ENCODE measurements around the gene LRIG1.

LRIG1 gene

DNA sequence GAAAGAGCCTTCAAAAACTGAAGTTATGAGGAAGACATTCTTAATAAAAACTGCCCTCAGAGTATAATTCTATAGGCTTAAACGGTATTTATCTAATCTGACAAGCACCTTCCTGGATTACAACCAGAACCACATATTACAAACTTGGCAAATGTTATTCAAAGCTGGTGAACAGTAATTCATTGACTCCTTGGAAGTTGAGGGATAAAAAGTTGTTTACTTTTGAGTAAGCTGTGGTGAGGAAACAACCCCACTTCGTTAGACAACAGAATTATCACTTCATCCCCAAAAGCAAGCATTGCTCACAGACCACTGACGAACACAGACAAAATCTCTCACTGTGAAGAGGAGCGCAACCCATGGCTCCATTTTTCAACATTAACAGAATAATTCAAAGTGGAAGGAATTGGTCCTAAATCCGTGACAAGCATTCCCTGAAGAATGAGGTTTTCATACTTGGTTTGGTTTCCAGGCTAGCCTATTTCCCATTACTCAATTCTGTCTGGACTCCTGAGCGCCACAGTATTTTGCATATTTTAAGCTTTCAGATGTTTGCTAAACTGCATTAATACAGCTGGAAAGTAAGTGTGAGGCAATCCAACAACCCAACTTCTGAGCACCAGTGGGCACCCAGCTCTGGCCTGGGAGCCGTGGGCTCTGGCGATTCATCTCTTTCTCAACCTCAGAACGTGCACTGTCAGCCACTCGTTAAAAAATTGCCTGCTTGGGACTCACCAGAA, 32.7 kb downstream of the LRIG1 start:
- DNase-seq = peak; percentile 19

DNA sequence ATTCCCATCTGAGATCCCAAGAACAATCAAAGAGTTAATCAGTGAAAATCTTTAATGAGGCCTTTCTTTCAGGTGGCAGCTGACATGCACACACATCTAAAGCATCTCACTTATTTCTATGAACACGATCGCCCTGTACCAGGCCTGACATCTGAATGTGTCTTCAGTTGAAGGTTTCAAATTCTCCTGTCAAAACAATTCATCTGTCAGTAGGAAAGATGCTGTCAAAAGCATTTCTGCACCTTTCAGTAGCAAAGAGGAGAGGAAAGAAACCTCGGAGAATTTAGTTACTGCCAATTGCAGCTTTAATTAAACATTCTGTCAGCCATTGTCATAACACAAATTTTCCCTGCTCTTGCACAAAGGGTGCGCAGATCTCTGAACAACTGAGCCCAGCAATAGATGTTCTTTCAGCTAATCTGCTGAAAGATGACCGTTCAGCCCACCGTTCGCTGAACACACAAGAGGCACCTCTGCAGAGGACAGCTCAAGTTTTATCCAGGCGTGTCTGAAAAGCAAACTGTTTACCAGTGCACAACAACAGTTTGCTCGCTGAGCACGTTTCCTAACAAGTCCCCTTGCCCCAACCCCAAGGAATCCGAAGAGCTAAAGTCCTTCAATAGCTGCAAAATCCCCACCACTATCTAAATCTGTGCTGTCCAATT, 34.1 kb downstream of the LRIG1 start:
- no peak for DNase-seq

DNA sequence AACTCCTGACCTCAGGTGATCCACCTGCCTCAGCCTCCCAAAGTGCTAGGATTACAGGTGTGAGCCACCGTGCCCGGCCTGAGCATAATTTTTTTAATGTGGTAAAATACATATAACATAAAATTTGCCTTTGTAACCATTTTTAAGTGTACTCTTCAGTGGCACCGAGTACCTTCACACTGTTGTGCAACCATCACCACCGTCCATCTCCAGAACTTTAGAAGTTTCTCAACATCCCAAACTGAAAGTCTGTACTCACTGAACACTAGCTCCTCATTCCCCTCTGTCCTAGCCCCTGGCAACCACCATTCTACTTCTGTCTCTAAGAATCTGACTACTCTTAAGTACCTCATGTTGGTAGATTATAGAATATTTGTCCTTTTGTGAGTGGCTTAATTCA, 35.2 kb downstream of the LRIG1 start:
- DNase-seq = no peak

DNA sequence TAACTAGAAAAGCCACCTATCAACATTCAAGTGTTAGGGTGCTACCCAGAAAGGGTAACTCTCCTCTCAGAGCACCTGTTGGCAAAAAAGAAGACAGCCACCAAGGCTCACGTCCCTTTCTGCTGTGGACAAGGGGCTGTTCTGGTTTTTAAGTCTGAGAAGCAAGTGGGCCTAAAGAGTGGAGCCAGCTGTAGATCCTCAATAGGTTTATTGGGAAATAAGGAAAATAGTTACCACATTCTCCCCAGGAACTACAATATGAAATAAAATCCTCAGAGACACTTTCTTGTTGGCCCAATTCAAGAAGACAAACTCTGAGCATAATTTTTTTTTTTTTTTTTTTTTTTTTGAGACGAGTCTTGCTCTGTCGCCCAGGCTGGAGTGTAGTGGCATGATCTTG, 35.8 kb downstream of the LRIG1 start:
- DNase-seq = no peak

DNA sequence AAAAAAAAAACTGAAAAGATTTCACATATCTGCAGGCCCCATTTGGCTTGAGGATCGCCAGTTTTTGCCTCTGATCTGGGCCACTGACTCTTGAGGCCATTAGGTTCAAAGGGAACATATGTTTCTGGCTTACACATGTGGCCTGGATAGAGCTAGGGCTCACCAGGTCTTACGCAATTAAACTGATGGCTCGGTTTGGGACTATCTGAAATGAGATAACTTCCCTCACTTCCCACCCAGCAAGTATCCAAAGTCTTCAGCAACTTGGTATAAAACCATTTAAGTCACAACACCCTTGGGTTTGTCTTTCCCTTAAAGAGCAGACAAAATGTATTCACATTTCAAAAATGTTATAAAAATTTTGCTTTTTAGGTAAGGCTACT, 36.3 kb downstream of the LRIG1 start:
- no peak for DNase-seq

DNA sequence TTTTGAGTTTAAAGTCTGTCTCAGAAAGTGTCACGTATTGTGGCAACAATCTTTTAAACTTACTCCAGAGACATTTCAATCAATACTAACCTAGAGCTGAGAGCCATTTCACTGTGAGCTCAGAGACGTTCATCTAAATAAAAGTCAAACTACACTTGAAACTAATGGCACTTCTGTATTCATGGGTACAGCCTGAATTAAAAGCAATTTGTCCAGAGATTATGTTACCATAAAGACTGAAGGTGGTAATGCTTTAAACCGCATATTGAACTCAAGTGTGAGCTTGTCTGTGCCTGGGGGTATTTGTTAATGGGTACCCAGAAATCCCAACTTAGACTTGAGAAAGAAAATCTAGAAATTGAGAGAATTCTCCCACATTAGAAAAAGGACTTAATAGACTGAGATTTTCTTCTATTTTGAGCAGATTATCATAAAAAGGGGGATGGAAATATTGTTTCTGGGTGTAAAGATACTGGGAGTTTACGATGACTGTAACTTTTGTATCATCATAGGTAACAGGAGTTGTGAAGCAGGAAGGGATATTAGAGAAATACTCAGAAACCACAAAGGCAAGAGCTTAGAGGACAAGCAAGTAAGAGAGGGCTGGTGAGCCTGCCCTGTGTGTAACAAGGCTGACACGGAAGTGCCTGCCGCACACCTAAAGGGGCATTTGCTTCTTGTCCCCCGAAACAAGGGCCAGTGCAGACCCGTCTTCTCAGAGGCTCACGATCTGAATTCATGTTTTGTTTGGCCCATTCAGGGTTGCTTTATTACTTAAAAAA, 36.9 kb downstream of the LRIG1 start:
- no peak for DNase-seq

DNA sequence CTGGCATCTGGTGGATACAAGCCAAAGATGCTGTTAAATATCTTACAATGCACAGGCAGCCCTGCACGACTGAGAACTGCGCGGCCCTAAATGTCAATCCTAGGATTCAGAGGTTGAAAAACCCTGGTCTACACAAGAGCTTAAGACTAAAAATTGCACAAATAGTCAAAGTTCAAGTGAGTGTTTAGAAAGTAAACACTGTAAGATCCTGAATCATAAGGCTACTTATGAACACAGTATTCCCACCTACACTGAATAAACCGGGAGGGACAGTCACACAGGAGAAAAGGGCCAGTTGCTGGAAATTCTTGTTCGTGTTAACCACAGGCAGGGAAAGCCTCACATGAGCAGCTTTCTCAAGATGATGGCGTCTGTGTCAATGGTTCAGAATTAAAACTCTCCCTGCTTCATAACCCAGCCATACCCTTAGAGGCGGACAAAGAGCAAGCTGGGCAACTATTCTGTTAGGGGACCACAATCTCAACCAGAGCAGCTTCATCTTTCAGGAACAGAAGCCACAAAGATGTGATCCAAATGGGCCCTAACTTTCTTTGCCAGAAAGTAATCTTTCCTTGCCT, 37.7 kb downstream of the LRIG1 start:
- no peak for DNase-seq

DNA sequence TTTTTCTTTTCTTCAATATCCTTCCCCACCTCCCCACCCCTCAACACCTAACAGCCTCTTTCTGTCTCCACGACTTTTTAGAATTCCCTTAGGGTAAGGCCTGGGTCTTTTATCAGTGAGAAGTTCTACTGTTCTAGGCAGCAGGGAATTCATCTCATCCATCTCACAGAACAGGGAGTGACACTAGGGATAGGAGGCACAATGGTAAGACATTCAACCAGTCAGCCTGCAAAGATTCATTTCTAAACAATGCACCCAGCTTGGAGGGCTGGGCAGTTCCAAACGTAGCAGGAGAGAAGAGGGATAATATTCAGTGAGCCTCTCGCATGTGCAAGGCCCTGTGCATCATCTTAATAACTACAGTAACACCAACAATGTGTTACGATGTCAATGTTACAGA, 43.6 kb downstream of the LRIG1 start:
- no peak for DNase-seq

DNA sequence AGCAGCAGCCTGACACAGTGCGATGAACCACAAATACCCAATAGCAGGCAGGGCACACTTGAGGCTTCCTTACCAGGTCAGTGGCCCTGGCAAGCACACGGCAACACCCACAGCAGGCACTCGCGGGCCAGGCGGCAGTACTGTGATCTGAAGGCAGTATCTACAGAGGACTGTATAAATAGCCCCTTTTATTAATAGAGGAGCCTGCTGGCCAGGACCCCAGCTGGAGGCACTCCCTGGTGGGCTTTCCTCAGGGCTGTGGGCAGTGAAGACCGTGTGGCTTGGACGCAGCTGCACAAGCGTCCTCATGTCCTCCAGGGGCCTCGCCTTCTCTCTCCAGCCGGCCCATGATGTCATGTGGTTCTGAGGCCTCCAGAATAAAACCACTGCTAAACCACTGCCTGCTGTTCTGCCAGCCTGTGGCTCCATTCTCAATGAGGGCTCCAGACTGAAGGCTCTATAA, 44.1 kb downstream of the LRIG1 start:
- no peak for DNase-seq

DNA sequence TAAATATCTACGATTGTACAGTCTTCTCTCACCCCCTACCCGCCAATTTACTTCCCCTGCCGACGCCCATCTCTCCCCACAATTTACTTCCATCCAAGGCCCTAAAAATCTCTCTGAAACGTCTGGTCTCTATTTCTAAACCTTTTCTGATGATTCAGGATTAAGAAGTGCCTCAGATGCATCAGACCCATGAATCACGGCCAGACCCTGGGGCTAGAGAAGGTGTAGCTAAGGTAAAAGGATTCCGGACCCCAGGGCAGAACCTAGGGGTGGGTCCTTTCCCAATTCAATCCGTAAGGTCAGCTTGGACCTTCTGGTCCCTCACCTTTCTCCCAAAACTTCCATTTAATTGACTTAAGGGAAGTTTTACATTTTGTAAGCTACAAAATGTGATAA, 46.4 kb downstream of the LRIG1 start:
- DNase-seq = no peak

DNA sequence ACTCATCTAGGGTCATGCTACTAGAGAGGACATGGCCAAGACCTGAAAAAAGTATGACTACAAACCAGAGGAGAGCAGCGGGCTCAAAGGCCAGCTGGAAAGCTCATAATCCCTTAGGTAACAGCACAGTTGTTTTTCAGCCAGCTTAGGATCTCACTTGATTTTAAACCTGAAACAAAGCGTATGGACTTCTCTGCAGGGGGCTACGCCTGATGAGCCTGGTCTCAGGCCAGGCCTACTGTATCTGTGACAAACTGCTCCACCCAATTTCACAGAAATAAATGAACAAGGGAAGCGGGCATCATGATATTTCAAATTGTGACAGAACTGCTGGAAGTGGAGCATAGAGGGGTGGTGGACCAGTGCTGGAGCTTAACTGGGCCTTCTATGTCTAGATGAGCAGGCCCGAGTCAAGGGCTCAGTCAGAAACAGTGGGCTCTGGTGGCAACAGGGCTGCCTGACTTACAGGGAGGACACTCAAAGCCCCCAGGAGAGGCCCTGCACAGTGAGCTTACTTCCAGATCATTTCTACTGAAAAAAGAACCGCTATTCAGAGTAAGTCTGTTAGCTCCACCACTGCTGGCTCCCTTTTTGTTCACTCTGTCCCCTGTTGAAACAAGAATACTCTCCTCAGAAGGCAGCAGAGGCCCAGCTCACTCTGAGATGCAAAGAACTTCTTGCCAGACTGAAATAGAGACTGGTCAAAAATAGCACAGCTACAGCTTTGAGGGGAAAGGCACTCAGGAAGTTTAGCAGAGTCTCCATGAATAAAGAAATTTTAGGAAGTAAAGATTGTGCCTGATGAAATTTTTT, 47.0 kb downstream of the LRIG1 start:
- DNase-seq = no peak

DNA sequence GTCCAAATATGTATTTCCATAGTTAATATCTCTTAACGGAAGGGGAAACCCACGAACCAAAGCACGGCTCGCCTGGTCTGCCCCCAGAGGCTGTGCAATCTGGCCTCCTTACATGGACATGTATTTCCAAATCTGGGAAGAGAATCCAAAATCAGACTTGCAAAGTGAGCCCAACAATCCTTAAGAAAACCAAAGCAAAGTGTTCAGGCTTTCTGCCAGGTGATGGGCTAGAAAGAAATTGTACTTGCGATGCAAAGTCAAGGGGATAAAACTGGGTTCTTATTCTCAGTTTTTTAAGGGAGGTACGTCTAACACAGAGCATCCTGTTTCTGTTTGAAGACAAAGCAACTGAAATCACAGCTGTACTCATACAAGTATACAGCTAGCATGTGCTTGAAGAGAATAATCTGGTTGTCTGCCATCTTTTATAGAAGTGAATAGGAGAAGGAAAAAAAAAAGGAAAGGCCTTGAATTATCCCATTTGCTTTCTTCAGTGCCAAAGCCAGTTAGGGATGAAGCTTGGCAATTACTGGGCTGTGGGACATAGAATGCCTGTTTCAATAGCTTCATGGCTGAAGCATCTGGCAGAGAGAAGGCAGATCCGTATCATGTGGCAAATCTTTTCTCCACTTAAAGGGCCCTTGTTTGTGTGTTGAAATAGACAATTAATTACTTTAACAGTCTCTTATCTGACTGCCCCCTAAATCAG, 48.4 kb downstream of the LRIG1 start:
- no peak for DNase-seq

DNA sequence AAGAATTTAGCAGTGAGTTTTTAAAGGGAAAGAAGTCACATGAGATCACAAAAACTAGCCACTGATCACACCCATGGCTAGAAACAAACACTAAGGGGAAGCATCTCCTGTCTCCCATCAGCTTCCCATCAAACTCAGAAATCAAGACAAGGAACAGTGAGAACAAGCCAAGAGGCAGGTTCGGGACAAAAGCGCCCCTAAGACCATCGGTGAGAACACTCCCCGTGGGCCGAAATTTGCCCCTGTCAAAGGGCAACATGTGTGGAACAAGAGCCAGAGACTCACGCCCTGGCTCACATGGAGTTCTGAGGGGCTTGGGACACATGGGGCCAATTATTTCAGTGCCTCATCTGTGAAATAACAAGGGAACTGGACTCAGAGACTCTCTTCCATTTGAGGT, 49.1 kb downstream of the LRIG1 start:
- DNase-seq = no peak

DNA sequence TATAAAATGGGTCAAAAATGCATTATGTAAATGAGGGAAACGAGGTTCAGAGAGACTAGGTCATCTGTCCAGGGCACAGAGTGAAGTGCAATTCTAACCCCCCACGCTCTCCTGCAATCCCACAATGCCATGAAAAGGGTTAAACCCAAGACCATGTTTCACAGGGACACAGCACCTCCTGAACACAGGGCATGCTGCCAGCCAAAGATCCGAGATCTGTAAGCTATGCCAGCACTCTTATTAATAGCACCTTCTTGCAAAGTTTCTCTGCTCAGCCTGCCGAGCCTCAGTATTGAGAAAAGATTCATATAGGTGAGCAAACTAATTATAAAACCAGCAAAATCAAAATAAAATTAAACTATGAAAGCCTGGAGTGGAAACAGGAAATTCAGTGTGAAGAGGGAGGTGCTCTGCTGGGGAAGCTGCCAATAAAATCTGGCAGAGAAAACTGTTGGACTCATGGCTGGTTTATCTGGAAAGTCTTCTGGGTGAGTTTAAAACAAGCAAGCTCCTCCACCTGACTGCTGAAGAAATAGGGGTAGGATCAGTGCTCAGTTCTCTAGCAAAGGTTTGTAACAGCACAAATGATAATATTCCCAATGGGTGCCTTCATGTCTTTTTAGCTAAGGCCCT, 50.3 kb downstream of the LRIG1 start:
- peak; percentile 50 for DNase-seq

DNA sequence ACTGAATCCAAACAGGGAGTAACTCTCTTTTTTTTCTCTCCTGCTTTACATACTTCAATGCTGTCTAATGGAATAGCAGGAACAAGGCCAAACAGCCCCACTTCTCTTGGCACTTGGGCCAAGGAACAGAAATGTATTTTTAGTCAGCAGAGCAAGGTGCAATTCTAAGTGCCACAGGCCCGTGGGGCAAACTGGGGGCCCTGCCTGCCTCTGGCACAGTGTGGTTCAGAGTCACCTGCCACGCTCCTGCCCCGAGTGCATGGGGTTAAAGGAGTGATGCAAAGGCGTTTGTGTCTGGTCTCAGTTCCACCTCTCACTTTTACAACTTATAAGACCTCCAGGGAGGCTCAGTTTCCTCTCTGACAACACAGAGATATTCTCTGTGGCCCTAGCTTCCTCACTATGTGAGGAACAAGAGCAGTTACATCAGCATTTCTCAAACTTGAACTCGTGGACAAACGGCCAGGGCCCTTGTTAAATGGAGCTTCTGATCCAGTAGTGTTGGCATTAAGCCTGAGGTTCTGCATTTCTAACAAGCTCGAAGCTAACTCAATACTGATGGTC, 51.3 kb downstream of the LRIG1 start:
- no peak for DNase-seq

DNA sequence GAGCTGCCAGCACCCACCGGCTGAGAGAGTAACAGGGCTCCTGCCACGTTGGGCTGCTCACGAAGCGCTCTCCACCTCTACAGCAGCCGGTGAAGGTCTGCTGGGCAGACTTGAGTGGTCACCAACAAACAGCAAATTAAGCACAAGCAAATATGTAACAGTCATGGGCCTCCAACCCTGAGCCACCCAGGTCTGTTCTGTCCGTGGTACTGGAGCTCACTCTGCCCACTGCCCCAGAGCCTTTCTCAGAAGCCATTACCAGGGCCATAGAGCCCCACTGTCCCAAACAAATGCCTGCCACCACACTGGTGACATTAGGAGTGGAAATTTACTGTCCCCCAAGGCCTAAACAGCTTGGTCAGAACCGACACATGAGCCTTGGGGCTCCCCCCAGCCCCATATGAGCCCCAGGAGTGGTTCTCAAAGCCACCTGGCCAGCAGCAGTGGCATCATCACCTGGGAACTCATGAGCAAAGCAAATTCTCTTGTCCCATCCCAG, 56.6 kb downstream of the LRIG1 start:
- no peak for DNase-seq

DNA sequence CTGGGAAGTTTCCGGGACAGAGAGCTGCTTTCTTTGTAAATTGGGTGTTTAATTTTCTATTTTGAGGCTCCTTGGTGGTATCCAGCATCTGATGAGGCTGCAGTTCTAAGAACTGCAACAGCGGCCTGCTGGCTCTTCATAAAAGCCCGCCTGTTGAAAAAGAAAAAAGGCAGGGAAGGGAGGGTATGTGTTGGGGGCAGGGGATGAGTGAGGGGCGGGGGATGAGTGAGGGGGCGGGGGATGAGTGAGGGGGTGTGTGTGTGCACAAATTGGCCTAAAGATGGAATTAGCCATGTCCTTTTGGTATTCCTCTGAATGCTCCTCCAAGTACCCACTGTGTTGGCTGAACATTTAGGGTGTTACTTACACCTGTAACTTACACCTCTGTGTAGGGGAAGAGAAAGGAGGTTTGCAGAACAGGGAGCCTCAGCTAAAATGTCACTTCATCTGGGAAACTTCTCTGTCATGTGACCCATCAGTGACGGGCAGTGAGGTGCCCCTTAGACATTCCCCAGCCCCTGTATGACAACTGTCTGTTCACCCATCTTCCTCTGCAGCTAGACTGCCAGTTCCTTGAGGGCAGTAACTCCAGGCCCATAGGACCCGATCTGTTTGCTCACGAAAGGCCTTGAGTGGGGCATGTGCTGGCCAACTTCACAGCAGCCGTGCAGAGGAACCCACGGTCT, 57.6 kb downstream of the LRIG1 start:
- DNase-seq = no peak

DNA sequence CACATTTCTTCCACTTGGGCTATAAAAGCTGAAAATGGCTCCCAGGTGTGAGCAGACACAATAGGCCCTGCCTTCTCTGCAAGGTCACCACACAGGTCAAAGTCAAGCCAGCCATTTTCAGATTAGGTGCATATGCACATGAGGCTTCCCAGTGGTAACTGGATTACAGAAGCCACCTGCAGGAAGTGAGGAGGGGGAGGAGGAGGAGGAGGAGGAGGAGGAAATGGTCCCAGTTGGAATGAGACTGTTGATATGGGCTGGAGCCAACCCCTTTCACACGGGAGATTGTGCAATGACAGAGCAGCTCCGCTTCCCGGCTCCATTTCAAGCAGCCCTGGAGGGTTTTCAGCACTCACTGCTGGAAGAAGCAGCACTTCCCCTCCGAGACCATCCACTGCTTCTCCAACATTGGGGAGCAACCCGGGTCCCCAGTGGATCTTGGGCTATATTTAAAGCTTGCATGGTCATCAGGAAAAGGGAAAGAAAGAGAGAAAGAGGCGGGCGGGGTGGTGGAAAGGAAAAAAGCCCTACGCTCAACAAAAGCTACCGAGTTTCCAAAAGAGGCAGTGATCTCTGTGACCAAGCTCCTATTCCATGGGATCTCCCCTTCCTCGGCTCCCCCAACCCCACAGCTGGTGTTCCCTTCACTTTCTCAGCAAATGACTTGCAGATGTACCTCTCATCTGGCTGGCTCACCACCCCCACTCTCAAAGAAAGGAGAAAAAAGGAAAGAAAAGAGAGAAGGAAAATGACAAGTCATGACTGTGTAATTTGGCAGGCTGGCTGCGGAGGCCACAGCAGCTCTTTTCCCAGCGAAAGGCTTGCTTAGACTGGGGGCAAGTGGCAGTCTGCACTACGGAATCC, 58.3 kb downstream of the LRIG1 start:
- peak; percentile 85 for DNase-seq

DNA sequence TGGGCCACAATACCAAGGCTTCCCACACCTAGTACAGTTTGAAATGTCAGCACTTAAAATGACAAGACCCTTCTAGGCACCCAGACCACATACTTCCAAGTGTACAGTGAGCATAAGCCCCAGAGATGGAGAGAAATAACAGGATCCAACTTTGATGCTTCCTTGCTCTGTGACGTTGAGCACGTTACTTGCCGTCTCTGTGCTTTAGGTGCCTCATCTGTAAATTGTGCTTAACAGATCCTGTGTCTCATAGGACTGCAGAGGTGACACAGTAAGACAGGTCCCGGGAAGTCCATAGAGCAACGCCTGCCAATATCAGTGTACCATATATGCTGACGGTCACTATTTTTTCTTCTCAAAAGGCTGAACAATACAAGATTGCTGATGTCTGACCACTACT, 59.1 kb downstream of the LRIG1 start:
- DNase-seq = no peak

Measured in EL (cell line).